HEK293 (cell line): ENCODE measurements around the gene NEB.

Experiments used
- KLF9 ChIP-seq: fragments of 450-650 bp; formaldehyde crosslinking; IDR thresholded peaks from 2 replicates; pipeline ENCODE4 v1.5.1; 2016; ENCODE audit warnings: missing biosample characterization, missing genetic modification characterization, low read depth
- REPIN1 ChIP-seq: fragments of 450-650 bp; formaldehyde crosslinking; IDR thresholded peaks from 2 replicates; pipeline ENCODE4 v1.5.1; 2017; ENCODE audit warnings: missing biosample characterization, missing genetic modification characterization, low read depth
- TCF7L2 ChIP-seq: IDR thresholded peaks from 2 replicates; pipeline ENCODE4 v1.6.1; 2011; ENCODE audit warnings: low read depth, mild to moderate bottlenecking, inconsistent platforms, low read length, moderate library complexity, borderline replicate concordance
- YY1 ChIP-seq: fragments of 450-650 bp; formaldehyde crosslinking; IDR thresholded peaks from 2 replicates; pipeline ENCODE4 v1.5.1; 2018; ENCODE audit warnings: missing biosample characterization, missing genetic modification characterization
- ZNF169 ChIP-seq: fragments of 450-650 bp; formaldehyde crosslinking; IDR thresholded peaks from 2 replicates; pipeline ENCODE4 v1.5.1; 2016; ENCODE audit warnings: missing biosample characterization, missing genetic modification characterization
- ZNF274 ChIP-seq, 2 experiments: fragments of 200-500 bp in 1 of 2; fragments of 450-650 bp in 1 of 2; sonication (Bioruptor generic) in 1 of 2; formaldehyde crosslinking in 1 of 2; IDR thresholded peaks; 2 replicates each; pipeline versions ENCODE4 v1.5.1 to v1.6.1; 2014 to 2016; ENCODE audit warnings: borderline replicate concordance in 1 of 2, inconsistent platforms in 1 of 2, low read length in 1 of 2, missing biosample characterization in 1 of 2, missing genetic modification characterization in 1 of 2
- ZNF549 ChIP-seq: fragments of 450-650 bp; IDR thresholded peaks from 2 replicates; pipeline ENCODE4 v1.5.1; 2018; ENCODE audit warnings: missing biosample characterization, missing genetic modification characterization, mild to moderate bottlenecking, inconsistent platforms, moderate library complexity
- ZNF571 ChIP-seq: fragments of 450-650 bp; formaldehyde crosslinking; IDR thresholded peaks from 2 replicates; pipeline ENCODE4 v1.5.0; 2017; ENCODE audit warnings: missing biosample characterization, missing genetic modification characterization
- ZNF658 ChIP-seq: fragments of 450-650 bp; formaldehyde crosslinking; IDR thresholded peaks from 2 replicates; pipeline ENCODE4; 2016; ENCODE audit warnings: missing biosample characterization, missing genetic modification characterization
- ZNF768 ChIP-seq: fragments of 450-650 bp; formaldehyde crosslinking; IDR thresholded peaks from 2 replicates; pipeline ENCODE4 v1.5.1; 2018; ENCODE audit warnings: missing biosample characterization, mild to moderate bottlenecking, missing genetic modification characterization
- TF ChIP-seq, protein P1 (sequence below): fragments of 450-650 bp; formaldehyde crosslinking; IDR thresholded peaks from 2 replicates; pipeline ENCODE4 v1.5.1; 2016; ENCODE audit warnings: missing biosample characterization, missing genetic modification characterization
- TF ChIP-seq, protein P2 (sequence below): fragments of 450-650 bp; formaldehyde crosslinking; IDR thresholded peaks from 2 replicates; pipeline ENCODE4 v1.5.1; 2016; ENCODE audit warnings: missing biosample characterization, missing genetic modification characterization
- TF ChIP-seq, protein P3 (sequence below): fragments of 450-650 bp; formaldehyde crosslinking; IDR thresholded peaks from 2 replicates; pipeline ENCODE4 v1.5.1; 2016; ENCODE audit warnings: missing biosample characterization, missing genetic modification characterization
- TF ChIP-seq, protein P4 (sequence below): fragments of 450-650 bp; formaldehyde crosslinking; IDR thresholded peaks from 2 replicates; pipeline ENCODE4 v1.5.1; 2016; ENCODE audit warnings: missing biosample characterization, missing genetic modification characterization

DNA sequence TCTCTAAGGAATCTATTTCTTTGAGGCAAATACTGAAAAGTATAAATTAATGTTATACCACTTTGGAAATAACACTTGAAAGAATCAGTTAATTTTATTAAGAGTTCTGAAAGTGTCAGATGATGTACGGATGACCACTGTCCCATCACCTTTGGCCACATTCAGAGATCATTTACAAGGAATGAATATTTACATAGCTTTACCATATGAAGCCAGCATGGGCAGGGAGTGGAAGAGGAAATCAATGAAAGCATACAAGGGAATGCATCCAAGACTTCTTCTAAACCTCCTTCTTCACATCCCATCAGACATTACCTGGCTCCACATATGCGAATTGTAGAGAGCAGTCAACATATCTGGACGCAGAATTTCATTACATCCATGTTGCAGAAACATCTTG lies 201.1 kb downstream of the NEB start:
- TF ChIP-seq REPIN1 (tag by site-specific recombination) (no peak), ZNF658 (tag by site-specific recombination) (no peak), ZNF169 (tag by site-specific recombination) (no peak), ZNF549 (tag by site-specific recombination) (no peak), ZNF571 (tag by site-specific recombination) (no peak), TCF7L2 (no peak), ZNF274 (IDR thresholded peaks at IDR 0.05; ENCODE audit: low read length) (no peak), ZNF274 (tag by site-specific recombination; IDR thresholded peaks at IDR 0.05; ENCODE audit: borderline replicate concordance) (no peak), YY1 (tag by site-specific recombination) (no peak), KLF9 (tag by site-specific recombination) (no peak), ZNF768 (no peak)
- TF ChIP-seq, protein P1, sequence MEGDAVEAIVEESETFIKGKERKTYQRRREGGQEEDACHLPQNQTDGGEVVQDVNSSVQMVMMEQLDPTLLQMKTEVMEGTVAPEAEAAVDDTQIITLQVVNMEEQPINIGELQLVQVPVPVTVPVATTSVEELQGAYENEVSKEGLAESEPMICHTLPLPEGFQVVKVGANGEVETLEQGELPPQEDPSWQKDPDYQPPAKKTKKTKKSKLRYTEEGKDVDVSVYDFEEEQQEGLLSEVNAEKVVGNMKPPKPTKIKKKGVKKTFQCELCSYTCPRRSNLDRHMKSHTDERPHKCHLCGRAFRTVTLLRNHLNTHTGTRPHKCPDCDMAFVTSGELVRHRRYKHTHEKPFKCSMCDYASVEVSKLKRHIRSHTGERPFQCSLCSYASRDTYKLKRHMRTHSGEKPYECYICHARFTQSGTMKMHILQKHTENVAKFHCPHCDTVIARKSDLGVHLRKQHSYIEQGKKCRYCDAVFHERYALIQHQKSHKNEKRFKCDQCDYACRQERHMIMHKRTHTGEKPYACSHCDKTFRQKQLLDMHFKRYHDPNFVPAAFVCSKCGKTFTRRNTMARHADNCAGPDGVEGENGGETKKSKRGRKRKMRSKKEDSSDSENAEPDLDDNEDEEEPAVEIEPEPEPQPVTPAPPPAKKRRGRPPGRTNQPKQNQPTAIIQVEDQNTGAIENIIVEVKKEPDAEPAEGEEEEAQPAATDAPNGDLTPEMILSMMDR: no peak
- TF ChIP-seq, protein P2, sequence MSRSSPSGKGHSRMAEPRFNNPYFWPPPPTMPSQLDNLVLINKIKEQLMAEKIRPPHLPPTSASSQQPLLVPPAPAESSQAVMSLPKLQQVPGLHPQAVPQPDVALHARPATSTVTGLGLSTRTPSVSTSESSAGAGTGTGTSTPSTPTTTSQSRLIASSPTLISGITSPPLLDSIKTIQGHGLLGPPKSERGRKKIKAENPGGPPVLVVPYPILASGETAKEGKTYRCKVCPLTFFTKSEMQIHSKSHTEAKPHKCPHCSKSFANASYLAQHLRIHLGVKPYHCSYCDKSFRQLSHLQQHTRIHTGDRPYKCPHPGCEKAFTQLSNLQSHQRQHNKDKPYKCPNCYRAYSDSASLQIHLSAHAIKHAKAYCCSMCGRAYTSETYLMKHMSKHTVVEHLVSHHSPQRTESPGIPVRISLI: no peak
- TF ChIP-seq, protein P3, sequence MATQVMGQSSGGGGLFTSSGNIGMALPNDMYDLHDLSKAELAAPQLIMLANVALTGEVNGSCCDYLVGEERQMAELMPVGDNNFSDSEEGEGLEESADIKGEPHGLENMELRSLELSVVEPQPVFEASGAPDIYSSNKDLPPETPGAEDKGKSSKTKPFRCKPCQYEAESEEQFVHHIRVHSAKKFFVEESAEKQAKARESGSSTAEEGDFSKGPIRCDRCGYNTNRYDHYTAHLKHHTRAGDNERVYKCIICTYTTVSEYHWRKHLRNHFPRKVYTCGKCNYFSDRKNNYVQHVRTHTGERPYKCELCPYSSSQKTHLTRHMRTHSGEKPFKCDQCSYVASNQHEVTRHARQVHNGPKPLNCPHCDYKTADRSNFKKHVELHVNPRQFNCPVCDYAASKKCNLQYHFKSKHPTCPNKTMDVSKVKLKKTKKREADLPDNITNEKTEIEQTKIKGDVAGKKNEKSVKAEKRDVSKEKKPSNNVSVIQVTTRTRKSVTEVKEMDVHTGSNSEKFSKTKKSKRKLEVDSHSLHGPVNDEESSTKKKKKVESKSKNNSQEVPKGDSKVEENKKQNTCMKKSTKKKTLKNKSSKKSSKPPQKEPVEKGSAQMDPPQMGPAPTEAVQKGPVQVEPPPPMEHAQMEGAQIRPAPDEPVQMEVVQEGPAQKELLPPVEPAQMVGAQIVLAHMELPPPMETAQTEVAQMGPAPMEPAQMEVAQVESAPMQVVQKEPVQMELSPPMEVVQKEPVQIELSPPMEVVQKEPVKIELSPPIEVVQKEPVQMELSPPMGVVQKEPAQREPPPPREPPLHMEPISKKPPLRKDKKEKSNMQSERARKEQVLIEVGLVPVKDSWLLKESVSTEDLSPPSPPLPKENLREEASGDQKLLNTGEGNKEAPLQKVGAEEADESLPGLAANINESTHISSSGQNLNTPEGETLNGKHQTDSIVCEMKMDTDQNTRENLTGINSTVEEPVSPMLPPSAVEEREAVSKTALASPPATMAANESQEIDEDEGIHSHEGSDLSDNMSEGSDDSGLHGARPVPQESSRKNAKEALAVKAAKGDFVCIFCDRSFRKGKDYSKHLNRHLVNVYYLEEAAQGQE (tag by site-specific recombination): no peak
- TF ChIP-seq, protein P4, sequence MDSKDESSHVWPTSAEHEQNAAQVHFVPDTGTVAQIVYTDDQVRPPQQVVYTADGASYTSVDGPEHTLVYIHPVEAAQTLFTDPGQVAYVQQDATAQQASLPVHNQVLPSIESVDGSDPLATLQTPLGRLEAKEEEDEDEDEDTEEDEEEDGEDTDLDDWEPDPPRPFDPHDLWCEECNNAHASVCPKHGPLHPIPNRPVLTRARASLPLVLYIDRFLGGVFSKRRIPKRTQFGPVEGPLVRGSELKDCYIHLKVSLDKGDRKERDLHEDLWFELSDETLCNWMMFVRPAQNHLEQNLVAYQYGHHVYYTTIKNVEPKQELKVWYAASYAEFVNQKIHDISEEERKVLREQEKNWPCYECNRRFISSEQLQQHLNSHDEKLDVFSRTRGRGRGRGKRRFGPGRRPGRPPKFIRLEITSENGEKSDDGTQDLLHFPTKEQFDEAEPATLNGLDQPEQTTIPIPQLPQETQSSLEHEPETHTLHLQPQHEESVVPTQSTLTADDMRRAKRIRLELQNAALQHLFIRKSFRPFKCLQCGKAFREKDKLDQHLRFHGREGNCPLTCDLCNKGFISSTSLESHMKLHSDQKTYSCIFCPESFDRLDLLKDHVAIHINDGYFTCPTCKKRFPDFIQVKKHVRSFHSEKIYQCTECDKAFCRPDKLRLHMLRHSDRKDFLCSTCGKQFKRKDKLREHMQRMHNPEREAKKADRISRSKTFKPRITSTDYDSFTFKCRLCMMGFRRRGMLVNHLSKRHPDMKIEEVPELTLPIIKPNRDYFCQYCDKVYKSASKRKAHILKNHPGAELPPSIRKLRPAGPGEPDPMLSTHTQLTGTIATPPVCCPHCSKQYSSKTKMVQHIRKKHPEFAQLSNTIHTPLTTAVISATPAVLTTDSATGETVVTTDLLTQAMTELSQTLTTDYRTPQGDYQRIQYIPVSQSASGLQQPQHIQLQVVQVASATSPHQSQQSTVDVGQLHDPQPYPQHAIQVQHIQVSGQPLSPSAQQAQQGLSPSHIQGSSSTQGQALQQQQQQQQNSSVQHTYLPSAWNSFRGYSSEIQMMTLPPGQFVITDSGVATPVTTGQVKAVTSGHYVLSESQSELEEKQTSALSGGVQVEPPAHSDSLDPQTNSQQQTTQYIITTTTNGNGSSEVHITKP (tag by site-specific recombination): no peak
